Activated CD4-positive, CD25-positive, alpha-beta regulatory T cell (primary cell): ENCODE results near the gene GOT1.

Source experiments
- DNase-seq, 4 experiments: peaks; one replicate each; lab custom pipeline; 2025; lab: John Stamatoyannopoulos, UW

The GOT1 gene

GRCh38 chr10:99358101-99358500 lies 72.3 kb downstream of the GOT1 start:
- DNase-seq, result no peak

DNA sequence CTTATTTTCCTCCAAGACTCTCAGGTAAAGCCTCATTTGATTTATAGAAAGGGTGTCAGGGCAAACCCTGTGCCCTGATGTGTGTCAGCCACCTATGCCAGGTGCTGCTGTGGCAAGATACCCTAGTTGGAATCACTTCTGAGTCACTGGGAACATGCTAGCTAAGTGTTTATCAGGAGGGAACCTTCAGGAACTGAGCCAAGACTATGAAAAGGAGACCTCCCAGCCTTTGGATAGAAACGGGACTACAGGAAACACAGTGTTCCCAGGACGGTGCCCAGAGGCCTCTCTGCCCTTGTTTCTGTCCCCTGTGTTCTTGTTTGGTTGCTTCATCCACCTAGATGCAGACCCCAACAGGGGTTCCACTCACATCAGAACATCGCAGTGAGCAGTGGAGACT lies 72.7 kb downstream of the GOT1 start:
- no peak for DNase-seq

- DNase-seq, result no peak
Observed at GRCh38 chr10:99353182-99353581, 77.2 kb downstream of the GOT1 start.

DNA sequence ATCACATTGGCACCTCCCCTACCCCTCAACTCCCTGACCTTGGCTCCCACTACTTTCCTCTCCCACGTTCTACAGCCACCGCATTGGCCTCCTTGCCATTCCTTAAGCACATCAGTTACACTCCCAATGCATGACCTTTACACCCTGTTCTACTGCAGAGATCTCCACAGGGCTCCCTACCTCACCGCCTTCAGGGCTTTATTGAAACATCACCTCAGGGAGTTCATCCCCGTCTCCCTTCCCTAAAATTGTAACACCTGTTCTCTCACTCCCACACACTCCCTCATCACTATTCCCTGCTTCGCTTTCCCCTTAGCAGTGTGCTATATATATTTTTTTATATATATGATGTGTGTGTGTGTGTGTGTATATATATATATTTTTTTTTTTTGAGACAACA lies 82.8 kb downstream of the GOT1 start:
- DNase-seq, result no peak
